Liver (tissue), 9 donors: ENCODE measurements around the gene OR5AK2. TPM values are rescaled to one million over a fixed set of nuclear protein-coding genes. Genes with fewer than 3 reads are reported as not detected.
"Not testable (repeated sequence)": the region's sequence is repeated elsewhere in the genome, so short reads cannot be mapped to it uniquely, and the experiment has no call there.

Experiments used
- DNase-seq: peaks from one replicate; pipeline ENCODE4 v3.0.0-alpha.2; 2017; ENCODE audit warnings: low spot score
- H3K27ac ChIP-seq, 2 donors: one replicate each; pipeline ENCODE4 v1.7.0; 2013; ENCODE audit warnings: inconsistent platforms in 2 of 2, low read length in 2 of 2, control low read depth in 1 of 2, low read depth in 1 of 2, mild to moderate bottlenecking in 1 of 2
- H3K27me3 ChIP-seq, 4 donors: one replicate each; pipeline versions ENCODE4 v1.6.1 to v1.7.0; 2013; ENCODE audit warnings: low read length in 3 of 4, inconsistent platforms in 1 of 4, mild to moderate bottlenecking in 1 of 4, moderate library complexity in 1 of 4; ENCODE audit not compliant: control insufficient read depth in 4 of 4, insufficient read depth in 4 of 4
- H3K36me3 ChIP-seq, 4 donors: one replicate each; pipeline versions ENCODE4 v1.6.1 to v1.7.0; 2013; ENCODE audit warnings: low read length in 3 of 4, mild to moderate bottlenecking in 3 of 4, low read depth in 1 of 4, moderate library complexity in 1 of 4; ENCODE audit not compliant: control insufficient read depth in 4 of 4, insufficient read depth in 3 of 4
- H3K4me1 ChIP-seq, 4 donors: one replicate each; pipeline versions ENCODE4 v1.6.1 to v1.7.0; 2013; ENCODE audit warnings: low read length in 3 of 4, mild to moderate bottlenecking in 3 of 4, moderate library complexity in 1 of 4; ENCODE audit not compliant: control insufficient read depth in 4 of 4, insufficient read depth in 4 of 4
- H3K4me3 ChIP-seq, 3 donors: one replicate each; pipeline versions ENCODE4 v1.6.1 to v1.7.0; 2013; ENCODE audit warnings: low read length in 3 of 3, control low read depth in 1 of 3, low read depth in 1 of 3, mild to moderate bottlenecking in 1 of 3
- H3K9ac ChIP-seq, 2 donors: one replicate each; pipeline ENCODE4 v1.7.0; 2013; ENCODE audit warnings: low read length in 2 of 2, mild to moderate bottlenecking in 2 of 2, moderate library complexity in 2 of 2, control low read depth in 1 of 2, low read depth in 1 of 2
- H3K9me3 ChIP-seq, 4 donors: one replicate each; pipeline versions ENCODE4 v1.6.1 to v1.7.0; 2013; ENCODE audit warnings: low read length in 3 of 4; ENCODE audit not compliant: control insufficient read depth in 4 of 4
- EGR1 ChIP-seq, 2 donors: IDR thresholded peaks; 2 replicates each; pipeline ENCODE4 v1.6.1; 2016 to 2018; ENCODE audit warnings: antibody characterized with exemption in 2 of 2, low read depth in 2 of 2
- FOXA2 ChIP-seq: IDR thresholded peaks from 2 replicates; pipeline ENCODE4 v1.6.1; 2016; ENCODE audit warnings: antibody characterized with exemption
- GABPA ChIP-seq, 2 donors: IDR thresholded peaks in 1 of 2; conservative IDR thresholded peaks in 1 of 2; 2 replicates each; pipeline ENCODE4 v1.6.1; 2016; ENCODE audit warnings: antibody characterized with exemption in 2 of 2, mild to moderate bottlenecking in 1 of 2, moderate library complexity in 1 of 2
- HNF4A ChIP-seq, 2 donors: conservative IDR thresholded peaks; 2 replicates each; pipeline ENCODE4 v1.6.1; 2016; ENCODE audit warnings: antibody characterized with exemption in 2 of 2, mild to moderate bottlenecking in 2 of 2
- HNF4G ChIP-seq: IDR thresholded peaks from 2 replicates; pipeline ENCODE4 v1.6.1; 2016; ENCODE audit warnings: antibody characterized with exemption
- JUND ChIP-seq, 2 donors: IDR thresholded peaks; 2 replicates each; pipeline ENCODE4 v1.6.1; 2016; ENCODE audit warnings: antibody characterized with exemption in 2 of 2
- NR2F2 ChIP-seq: IDR thresholded peaks from 2 replicates; pipeline ENCODE4 v1.6.1; 2016; ENCODE audit warnings: antibody characterized with exemption
- RAD21 ChIP-seq, 2 donors: IDR thresholded peaks; 2 replicates each; pipeline ENCODE4 v1.6.1; 2016; ENCODE audit warnings: antibody characterized with exemption in 2 of 2, mild to moderate bottlenecking in 2 of 2
- RXRA ChIP-seq, 2 donors: IDR thresholded peaks; 2 replicates each; pipeline ENCODE4 v1.6.1; 2017 to 2018; ENCODE audit warnings: antibody characterized with exemption in 2 of 2, mild to moderate bottlenecking in 1 of 2
- SP1 ChIP-seq: IDR thresholded peaks from 2 replicates; pipeline ENCODE4 v1.6.1; 2018; ENCODE audit warnings: antibody characterized with exemption, mild to moderate bottlenecking
- TAF1 ChIP-seq: conservative IDR thresholded peaks from 2 replicates; pipeline ENCODE4 v1.6.1; 2016; ENCODE audit warnings: antibody characterized with exemption, mild to moderate bottlenecking
- YY1 ChIP-seq: IDR thresholded peaks from 2 replicates; pipeline ENCODE4 v1.6.1; 2016; ENCODE audit warnings: antibody characterized with exemption, mild to moderate bottlenecking
- WGBS: extraction: QIAGEN DNeasy Blood & Tissue Kit; methylation state at CpG from one replicate; pipeline ENCODE4 v1.1.7; 2013; 5-methylcytosine and 5-hydroxymethylcytosine counted together
- polyA plus RNA-seq, 2 donors: library from polyadenylated mRNA; stranded (reverse) in 1 of 2; unstranded in 1 of 2; fragments of 200-250 nt in 1 of 2; fragments of >200 nt in 1 of 2; fragmentation: Nextera tagmentation in 1 of 2; extraction: Ambion mirVana in 1 of 2; gene quantifications; one replicate each; pipeline versions ENCODE4 v1.2.1 to v1.2.3, GENCODE V29; 2013 to 2015
- total RNA-seq, 2 donors: library from RNA; depleted of rRNA; stranded (reverse); fragments of >200 nt; gene quantifications; one replicate each; pipeline ENCODE4 v1.2.3, GENCODE V29; 2014
- TF ChIP-seq, protein P1 (sequence below): IDR thresholded peaks from 2 replicates; pipeline ENCODE4 v1.6.1; 2016; ENCODE audit warnings: antibody characterized with exemption
- TF ChIP-seq, protein P2 (sequence below): IDR thresholded peaks from 2 replicates; pipeline ENCODE4 v1.6.1; 2016; ENCODE audit warnings: antibody characterized with exemption
- TF ChIP-seq, protein P3 (sequence below): IDR thresholded peaks from 2 replicates; pipeline ENCODE4 v1.6.1; 2016; ENCODE audit warnings: antibody characterized with exemption, mild to moderate bottlenecking
- TF ChIP-seq, protein P4 (sequence below): IDR thresholded peaks from 2 replicates; pipeline ENCODE4 v1.6.1; 2016; ENCODE audit warnings: antibody characterized with exemption
- donor health status: healthy.
- donor health status: healthy.
- donor health status: healthy.
- donor health status: healthy.
- donor health status: healthy.

Gene OR5AK2, protein sequence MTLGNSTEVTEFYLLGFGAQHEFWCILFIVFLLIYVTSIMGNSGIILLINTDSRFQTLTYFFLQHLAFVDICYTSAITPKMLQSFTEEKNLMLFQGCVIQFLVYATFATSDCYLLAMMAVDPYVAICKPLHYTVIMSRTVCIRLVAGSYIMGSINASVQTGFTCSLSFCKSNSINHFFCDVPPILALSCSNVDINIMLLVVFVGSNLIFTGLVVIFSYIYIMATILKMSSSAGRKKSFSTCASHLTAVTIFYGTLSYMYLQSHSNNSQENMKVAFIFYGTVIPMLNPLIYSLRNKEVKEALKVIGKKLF
- total RNA-seq (not detected), polyA plus RNA-seq (not detected)

DNA sequence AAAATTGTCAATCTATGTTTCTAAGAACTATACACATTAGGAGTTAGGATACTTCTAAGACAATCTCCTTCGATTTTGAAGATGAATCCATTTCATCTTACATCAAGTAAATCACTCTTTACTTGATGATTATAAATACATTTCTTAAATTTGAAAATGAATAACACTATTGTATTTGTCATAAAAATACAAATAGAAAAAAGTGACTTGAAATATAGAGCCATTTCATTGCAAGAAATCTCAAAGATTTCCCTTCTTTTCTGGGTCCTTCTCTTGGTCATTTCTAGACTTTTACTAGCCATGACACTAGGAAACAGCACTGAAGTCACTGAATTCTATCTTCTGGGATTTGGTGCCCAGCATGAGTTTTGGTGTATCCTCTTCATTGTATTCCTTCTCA, at the start of gene OR5AK2:
Gene OR5AK2 (plus strand): TSS at position 301 of the 400 bp plus-strand sequence. CDS start 0 bp downstream, at position 301.
- TF ChIP-seq SP1 = no peak
- TF ChIP-seq, protein P1, sequence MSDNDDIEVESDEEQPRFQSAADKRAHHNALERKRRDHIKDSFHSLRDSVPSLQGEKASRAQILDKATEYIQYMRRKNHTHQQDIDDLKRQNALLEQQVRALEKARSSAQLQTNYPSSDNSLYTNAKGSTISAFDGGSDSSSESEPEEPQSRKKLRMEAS = no peak
- TF ChIP-seq YY1 = no peak
- H3K9ac ChIP-seq = no peak within 1 kb of the TSS
- no peaks in the 10 kb centered on the region for H3K4me1 ChIP-seq
- H3K9me3 ChIP-seq = no peaks in the 10 kb centered on the region
- H3K27ac ChIP-seq = no peak within 1 kb of the TSS
- no peaks in the 10 kb centered on the region for H3K36me3 ChIP-seq
- no peak within 1 kb of the TSS for H3K4me3 ChIP-seq
- DNase-seq = no peak
- 54% methylated on average over 1 of the region's 1 CpG for WGBS
- H3K27me3 ChIP-seq = peaks cover 0 to 3% (median 0%) of the 10 kb centered on the region in 4 donors

DNA sequence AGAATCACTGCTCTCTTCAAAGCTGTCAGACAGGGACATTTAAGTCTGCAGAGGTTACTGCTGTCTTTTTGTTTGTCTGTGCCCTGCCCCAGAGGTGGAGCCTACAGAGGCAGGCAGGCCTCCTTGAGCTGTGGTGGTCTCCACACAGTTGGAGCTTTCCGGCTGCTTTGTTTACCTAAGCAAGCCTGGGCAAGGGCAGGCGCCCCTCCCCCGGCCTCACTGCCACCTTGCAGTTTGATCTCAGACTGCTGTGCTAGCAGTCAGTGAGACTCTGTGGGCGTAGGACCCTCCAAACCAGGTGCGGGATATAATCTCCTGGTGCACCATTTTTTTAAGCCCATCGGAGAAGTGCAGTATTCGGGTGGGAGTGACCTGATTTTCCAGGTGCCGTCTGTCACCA, 43.2 kb upstream of the OR5AK2 start:
- H3K4me3 ChIP-seq, H3K27ac ChIP-seq, DNase-seq, H3K9me3 ChIP-seq, H3K36me3 ChIP-seq, H3K9ac ChIP-seq, H3K4me1 ChIP-seq, H3K27me3 ChIP-seq: not testable (repeated sequence)
- 79% methylated on average over 8 of the region's 8 CpGs for WGBS

DNA sequence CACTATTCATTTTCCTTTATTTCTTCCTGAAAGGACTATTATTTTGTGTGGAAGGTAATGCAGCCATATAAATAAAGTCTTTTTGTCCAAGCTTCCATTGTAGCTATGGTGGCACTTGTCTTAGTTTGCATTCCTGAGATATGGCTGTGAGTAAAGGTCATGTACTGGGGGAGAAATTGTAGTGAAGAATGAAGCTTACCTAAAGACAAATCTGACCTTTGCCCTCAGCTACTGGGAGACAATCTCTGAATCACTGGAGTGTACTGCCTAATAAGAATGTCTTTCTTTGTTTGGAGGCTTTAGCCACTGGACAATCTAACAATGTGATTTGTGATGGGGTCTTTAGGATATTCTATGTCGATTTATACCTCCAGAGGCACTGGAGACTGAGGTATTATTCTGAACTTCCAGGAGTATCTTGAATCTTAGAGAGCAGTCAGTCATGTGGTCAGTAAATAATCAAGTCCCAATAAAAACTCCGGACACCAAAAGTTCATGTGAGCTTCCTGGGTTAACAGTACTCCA, 39.7 kb upstream of the OR5AK2 start:
- no peak overlapping the region for H3K27ac ChIP-seq
- no peaks in the 10 kb centered on the region for H3K4me1 ChIP-seq
- H3K27me3 ChIP-seq = no peaks in the 10 kb centered on the region
- no peak overlapping the region for H3K4me3 ChIP-seq
- no peaks in the 10 kb centered on the region for H3K36me3 ChIP-seq
- H3K9ac ChIP-seq = no peak overlapping the region
- TF ChIP-seq FOXA2 (no peak), SP1 (no peak), NR2F2 (no peak), EGR1 (IDR thresholded peaks at IDR 0.05; ENCODE audit: low read depth in 2 of 2) (no peak), HNF4A (conservative IDR thresholded peaks at IDR 0.05) (no peak), RXRA (IDR thresholded peaks at IDR 0.05) (no peak), HNF4G (no peak), RAD21 (IDR thresholded peaks at IDR 0.05) (no peak), TAF1 (no peak), GABPA (IDR thresholded peaks at IDR 0.05 in 1 of 2, conservative IDR thresholded peaks at IDR 0.05 in 1 of 2) (no peak), JUND (IDR thresholded peaks at IDR 0.05) (no peak)
- TF ChIP-seq, protein P2, sequence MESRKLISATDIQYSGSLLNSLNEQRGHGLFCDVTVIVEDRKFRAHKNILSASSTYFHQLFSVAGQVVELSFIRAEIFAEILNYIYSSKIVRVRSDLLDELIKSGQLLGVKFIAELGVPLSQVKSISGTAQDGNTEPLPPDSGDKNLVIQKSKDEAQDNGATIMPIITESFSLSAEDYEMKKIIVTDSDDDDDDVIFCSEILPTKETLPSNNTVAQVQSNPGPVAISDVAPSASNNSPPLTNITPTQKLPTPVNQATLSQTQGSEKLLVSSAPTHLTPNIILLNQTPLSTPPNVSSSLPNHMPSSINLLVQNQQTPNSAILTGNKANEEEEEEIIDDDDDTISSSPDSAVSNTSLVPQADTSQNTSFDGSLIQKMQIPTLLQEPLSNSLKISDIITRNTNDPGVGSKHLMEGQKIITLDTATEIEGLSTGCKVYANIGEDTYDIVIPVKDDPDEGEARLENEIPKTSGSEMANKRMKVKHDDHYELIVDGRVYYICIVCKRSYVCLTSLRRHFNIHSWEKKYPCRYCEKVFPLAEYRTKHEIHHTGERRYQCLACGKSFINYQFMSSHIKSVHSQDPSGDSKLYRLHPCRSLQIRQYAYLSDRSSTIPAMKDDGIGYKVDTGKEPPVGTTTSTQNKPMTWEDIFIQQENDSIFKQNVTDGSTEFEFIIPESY = no peak
- TF ChIP-seq, protein P3, sequence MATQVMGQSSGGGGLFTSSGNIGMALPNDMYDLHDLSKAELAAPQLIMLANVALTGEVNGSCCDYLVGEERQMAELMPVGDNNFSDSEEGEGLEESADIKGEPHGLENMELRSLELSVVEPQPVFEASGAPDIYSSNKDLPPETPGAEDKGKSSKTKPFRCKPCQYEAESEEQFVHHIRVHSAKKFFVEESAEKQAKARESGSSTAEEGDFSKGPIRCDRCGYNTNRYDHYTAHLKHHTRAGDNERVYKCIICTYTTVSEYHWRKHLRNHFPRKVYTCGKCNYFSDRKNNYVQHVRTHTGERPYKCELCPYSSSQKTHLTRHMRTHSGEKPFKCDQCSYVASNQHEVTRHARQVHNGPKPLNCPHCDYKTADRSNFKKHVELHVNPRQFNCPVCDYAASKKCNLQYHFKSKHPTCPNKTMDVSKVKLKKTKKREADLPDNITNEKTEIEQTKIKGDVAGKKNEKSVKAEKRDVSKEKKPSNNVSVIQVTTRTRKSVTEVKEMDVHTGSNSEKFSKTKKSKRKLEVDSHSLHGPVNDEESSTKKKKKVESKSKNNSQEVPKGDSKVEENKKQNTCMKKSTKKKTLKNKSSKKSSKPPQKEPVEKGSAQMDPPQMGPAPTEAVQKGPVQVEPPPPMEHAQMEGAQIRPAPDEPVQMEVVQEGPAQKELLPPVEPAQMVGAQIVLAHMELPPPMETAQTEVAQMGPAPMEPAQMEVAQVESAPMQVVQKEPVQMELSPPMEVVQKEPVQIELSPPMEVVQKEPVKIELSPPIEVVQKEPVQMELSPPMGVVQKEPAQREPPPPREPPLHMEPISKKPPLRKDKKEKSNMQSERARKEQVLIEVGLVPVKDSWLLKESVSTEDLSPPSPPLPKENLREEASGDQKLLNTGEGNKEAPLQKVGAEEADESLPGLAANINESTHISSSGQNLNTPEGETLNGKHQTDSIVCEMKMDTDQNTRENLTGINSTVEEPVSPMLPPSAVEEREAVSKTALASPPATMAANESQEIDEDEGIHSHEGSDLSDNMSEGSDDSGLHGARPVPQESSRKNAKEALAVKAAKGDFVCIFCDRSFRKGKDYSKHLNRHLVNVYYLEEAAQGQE = no peak
- TF ChIP-seq, protein P1 = no peak
- TF ChIP-seq, protein P4, sequence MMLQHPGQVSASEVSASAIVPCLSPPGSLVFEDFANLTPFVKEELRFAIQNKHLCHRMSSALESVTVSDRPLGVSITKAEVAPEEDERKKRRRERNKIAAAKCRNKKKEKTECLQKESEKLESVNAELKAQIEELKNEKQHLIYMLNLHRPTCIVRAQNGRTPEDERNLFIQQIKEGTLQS = no peak
- 70% methylated on average over 2 of the region's 2 CpGs for WGBS
- no peak for DNase-seq
- peaks cover 0 to 3% (median 1%) of the 10 kb centered on the region in 4 donors for H3K9me3 ChIP-seq
